GM21390 (cell line): ENCODE results near the gene CNTFR.
"Not testable (repeated sequence)": the region's sequence is repeated elsewhere in the genome, so short reads cannot be mapped to it uniquely, and the experiment has no call there.

ENCODE experiments used
- ATAC-seq: cut with Tn5 transposase; IDR thresholded peaks from one replicate; pipeline ENCODE4 v1.9.1; 2021; ENCODE audit not compliant: unreplicated experiment

CNTFR gene

DNA sequence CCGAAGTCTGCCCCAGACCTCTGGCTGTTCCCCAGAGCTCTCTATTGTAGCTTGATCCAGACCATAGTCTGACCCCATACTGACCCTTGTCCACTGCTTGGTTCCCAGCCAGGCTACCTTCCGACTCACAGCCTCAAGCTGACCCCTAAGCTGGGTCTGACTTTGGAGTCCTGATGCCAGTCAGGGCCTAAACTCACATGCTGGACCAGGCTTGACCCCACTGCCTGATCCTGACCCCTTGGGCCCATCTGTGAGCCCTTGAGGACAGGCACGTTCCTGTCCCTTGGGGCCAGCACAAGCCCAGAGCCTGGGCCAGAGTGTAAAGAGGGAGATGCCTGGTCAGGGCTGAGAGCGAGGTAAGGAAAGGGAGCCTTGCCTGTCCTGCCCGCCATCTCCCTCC, 34.0 kb downstream of the CNTFR start:
- no peak for ATAC-seq

DNA sequence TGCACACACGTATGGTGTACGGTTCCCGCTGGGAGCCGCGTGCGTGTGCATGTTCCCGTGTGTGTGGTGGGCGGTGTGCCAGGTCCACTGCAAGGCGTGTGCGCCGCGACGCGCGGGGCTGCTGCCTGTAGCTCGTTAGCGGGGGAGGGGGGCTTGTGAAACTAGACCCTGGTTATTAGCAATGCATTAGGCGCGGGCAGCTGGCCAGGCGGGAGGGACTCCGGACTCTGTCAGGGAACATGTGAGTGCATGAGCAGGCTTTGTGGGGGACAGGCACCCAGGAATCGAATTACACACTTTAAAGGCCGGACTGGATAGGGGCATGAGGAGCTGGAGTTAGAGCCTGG, 34.5 kb downstream of the CNTFR start:
- ATAC-seq: no peak

DNA sequence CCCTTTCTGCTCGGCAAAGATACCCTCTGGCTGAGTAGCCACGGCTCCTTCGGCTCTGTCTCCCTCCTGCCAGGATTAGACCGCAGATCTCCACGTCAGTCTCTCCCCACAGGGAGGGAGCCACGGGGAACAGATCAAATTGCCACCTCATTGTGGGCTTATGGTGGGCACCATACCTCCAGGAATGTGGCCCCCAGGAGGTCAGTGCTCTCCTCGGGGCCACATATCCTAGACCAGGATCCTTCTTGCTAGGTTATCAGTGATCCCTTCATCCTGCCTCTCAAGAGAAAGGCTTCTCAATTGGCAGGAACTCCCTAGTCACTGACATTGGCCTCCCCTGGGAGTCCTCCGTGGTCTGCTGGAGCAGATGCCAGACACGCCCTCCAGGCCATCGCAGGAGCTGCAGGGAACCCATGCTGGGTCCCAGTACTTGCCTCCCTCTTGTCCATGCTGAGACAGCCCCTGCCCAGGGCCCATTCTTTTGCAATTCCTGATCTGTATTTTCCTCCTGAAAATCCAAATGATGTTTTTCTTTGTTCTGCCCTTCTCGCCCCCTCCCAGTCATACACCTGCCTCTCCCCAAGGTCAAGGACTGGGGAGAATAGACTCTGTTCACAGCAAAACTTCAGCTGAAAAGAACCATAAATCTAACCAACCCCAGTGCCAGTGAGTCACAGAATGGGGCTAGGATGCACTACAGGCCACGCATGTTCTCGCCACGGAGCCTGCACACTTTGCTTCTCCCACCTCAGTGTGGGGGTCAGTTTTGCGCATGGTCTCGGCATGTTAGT, 35.1 kb downstream of the CNTFR start:
- ATAC-seq: no peak

DNA sequence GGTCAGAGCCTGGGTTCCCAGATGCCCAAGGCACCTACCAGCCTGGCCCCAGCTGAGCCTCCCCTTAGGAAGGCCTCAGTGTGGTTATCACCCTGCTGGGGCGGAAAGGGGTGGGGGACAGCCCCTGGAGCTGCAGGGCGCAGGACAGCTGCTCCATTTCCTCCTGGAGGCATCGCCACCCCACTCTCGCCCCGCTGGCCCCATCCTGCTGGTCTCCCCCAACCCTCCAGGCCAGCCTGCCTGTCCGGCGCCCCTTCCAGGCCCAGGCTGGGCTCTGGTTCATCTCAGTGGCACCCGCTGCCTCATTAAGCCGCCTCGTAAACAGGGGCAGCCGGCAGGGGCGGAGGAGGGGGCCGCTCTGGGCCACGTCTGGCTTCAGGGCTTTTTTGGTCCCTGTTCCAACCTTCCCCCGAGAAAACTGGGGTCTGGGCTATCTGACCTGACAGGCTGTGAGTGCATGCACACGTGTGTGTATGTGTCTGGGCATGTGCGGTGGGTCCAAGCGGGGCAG, 36.0 kb downstream of the CNTFR start:
- ATAC-seq: no peak

DNA sequence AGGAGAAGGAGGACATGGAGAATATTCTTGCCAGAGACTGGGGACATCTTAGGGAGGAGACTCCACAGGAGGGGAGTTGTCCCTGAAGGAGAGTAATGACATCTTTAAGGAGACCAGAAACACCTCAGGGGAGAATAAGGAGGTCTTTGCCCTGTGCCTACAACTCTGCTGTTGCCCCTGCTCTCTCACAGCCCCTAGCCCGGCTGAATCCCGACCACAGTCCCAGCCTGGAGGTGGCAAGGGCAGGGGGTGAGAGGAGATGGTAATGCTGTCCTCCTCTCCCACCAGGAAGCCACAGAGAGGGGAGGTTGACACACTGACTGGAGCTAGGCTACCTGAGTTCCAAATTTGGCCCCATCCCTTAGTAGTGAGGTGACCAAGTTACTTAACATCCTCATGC, 36.5 kb downstream of the CNTFR start:
- no peak for ATAC-seq

DNA sequence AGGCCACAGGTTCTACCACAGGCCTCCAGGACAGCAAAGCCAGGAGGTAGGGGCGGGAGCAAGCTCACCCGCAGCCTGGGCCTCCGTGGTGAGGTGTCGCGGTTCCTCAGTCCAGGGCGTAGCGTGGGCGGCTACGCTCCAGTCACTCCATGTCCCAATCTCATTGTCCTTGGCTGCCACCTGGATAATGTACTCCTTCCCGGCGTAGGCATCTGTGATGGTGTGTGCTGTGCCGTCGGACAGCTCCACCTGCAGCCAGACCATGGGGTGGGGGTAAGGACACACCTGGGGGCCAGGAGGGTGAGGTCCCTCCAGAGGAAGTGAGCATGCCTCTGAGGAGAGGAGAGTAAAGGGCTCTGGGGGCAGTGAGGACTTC, 36.9 kb downstream of the CNTFR start:
- no peak for ATAC-seq

DNA sequence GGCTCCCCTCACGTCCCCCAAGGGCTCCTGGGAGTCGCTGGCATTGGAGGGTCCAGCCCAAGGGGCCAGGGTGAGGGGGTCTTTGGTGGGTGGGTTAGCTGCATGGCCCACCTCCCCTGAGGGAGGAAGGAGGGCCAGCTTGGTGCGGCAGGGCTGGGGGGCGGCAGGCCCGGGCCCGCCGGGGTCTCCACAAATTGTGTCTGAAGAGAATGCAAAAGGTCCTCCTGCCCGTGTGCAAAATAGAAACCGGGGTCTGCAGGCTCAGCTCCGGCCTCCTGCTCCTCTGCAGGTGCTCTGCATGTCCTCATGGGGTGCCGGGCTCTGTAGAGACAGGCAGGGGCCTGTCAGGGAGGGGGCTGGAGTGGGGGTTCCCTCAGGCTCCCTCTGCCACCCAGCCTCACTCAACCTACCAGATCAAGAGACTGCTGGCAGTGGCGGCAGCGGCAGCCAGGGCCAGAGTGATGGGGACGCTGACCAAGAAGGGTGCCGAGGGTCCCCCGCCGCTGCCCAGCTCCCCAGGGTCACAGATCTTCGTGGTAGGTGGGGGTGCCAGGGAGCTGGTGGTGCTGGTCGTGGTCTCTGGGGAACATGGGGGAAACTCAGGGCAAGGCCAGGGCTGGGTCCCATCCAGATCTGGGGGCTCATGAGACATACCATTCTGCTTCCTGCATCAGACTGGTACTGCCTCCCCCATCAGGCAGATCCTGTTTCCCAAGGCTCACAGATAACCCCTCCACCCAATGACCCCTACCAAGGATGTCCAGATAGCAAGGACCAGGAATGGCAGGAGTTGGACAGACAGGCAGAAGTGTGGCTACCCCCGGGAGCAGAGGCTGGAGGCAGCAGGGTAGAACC, 37.5 kb downstream of the CNTFR start:
- no peak for ATAC-seq

DNA sequence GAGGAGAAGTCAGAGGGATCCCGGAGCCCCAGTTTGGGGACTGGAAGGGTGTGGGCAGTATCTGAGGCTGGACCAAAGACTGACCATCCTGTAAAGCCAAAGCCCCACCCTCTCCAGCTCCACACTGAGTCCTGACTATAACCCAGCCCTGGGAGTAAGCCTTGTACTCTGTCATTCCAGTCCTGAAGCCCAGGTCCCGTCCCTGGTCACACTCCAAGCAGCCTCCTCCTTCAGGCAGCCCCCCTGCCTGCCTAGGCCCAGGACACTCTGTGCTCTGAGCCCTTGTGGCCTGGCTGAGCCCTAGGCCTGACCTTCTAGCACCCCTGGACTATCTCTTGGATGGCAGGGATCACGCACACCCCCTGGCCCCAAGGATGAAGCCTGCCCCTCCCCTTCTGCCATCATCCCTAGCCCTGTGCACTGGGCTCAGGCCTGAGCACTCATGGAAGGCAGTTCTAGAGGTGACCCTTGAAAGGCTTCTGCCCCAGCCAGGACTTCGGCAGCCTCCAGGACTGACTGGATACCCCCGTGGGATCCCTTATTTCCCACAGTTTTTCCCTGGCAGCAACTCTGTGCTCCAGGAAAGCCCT, 38.7 kb downstream of the CNTFR start:
- ATAC-seq: no peak

DNA sequence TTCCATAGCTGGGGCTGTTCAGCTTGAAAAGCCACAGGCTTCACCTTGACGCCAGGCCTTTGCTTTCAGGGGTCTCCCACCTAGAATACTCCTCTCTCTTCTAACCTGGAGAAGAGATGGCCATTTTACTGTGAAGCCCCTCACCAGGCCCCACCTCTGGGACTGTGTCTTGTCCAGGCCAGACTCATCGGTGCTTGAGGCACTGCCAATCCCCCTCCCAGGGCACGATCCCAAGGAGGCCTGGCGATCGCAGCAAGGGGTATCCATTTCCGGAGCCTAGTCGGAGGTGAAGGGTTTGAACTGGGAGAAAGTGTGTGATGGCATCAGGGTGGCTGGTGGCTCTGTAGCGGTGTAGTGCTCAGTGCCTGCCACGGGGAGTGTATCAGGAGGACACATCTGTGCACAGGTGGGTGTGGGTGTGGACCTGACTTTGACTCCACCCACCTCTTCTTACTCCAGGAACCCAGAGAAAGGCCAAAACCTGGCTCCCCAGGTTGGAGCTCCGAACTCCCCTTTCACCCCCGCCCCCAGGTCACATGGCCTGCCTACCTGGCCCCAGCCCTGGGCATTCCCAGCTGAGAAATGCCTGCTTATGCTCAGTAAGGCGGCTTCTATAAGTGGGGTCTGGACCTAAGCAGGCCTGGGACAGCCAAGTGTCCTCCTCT, 39.4 kb downstream of the CNTFR start:
- no peak for ATAC-seq

DNA sequence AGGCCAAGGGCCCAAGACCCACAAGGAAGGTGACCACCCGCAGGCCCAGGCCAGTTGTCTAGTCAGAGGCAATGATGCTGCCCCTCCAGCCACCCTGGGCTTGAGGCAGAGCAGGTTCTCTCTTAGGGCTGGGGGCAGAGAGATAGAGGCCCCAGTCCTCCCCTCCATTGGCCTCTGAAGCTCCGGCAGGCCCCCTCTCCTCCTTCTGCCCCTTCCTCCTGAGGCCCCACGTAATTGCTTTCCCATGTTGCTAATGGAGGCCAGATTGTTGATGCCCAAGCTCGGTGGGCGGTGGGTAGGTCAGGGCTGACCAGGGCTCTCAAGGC, 40.2 kb downstream of the CNTFR start:
- ATAC-seq: no peak

DNA sequence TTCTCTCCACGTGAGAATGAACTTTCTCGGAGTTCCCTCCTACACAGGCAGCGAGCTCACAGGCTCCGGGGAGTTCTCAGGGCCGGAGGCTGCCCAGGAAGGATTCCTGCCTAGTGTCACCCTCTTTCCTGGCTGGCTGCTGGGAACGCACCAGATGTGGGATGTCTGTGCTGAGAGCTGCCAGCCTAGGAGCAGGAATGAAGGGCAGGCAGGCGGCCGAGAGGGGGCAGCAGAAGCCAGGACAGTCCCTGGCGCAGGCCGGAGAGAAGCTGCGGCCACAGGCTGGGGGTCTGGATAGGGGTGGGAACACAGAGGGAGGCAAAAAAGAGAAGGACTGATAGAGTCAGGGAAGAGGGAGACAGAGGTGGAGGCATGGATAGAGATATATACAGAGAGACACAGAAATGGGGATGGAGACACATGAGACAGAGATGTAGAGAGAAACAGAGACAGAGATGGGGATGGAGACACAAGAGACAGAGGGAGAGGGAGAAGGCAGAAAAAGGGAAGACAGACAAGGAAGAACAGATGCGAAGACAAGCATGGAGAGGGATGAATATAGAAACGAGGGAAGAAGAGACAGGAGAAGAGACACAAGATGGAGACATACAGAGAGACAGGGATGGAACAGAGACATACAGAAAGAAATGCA, 41.4 kb downstream of the CNTFR start:
- no peak for ATAC-seq

DNA sequence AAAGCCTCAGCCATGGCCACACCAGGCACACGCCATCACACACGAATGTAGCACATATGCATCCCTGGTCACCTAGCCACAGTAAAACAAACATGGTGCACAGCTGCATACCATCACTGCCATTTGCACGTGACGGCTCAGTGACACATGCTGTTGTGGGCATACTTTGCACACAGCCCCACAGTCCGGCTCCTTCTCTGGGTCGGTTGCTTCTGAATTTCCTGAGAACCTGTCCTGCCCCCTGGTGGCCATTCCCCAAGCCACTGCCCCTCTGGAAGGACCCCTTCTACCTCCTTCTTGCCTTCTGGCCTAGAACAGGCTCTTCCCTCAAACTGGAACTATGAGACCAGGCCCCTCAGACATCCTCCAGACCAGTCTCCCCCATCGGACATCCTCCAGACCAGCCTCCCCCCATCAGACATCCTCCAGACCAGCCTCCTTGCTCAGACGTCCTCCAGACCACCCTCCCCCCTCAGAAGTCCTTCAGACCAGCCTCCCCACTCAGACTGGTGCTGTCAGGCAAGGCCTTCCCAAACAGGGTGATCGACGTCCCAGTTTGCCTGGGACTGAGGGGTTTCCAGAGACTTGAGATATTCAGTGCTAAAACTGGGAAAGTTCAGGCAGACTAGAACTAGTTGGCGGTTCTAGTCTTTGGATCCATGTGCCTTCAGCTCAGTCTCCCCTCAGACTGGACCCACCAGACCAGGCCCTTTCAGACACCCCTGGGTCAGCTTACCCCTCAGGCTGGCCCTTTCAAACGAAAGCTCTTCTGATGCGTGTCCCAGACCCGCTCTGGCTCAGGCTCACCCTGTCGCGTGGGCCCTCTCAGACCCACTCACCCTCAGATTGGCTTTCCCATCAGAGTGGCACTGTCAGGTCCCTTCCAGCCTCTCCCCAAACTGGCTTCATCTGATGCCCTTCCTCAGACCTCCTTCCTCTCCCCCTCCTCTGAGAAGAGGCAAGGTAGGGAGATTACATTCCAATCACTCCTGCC, 42.4 kb downstream of the CNTFR start:
- no peak for ATAC-seq

DNA sequence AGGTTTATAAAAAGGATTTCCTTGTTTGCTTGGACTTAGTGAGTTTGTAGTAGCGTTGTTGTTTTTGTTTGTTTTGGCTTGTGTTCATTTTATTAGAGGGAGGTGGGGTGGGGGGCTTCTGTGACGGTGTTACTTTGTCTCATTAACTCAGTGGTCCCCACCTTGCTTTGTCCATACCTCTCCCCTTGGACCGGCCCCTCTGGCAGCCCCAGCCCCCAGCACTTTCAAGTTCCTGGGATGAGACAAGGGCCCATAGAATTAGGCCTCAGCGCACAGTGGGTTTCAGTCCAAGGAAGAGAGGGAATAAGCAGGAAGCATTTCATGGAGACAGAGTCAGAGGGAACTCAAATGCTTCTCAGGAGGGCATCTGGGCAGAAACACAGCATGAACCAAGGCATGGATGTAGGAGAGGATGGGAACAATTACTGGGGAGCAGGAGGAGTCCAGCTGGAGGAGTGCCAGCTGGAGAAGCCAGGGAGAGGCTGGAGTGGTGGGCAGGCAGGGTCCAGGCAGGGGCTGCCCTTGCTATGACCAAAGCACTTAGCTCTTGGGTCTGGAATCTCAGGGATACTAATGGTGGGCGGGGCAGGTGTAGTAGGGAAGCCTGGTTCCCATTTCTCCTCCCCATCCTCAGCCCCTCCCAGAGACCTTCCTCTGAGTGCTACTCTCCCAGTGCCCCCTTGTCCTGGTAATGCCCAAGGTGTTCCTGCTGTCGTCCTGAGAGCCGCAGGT, 43.3 kb downstream of the CNTFR start:
- ATAC-seq: no peak

DNA sequence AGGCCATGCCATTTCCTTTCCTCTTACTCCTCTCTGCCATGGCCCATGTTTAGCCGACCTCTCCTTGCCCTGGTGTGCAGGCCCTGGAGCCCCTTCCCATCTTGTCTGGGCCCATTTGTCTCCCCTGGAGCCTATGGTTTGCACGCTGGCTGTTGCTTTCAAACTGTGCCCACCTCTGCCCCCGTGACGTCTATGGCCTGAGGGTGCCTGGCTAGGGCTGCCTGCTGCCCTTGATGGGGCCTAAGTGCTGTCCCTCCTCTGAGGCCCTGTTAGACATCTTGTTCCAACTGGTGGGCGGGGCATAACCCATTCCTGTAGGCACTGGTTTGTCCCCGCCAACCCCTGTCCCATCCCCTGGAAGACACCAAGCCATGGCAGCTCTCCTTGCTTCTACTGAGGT, 44.0 kb downstream of the CNTFR start:
- no peak for ATAC-seq

DNA sequence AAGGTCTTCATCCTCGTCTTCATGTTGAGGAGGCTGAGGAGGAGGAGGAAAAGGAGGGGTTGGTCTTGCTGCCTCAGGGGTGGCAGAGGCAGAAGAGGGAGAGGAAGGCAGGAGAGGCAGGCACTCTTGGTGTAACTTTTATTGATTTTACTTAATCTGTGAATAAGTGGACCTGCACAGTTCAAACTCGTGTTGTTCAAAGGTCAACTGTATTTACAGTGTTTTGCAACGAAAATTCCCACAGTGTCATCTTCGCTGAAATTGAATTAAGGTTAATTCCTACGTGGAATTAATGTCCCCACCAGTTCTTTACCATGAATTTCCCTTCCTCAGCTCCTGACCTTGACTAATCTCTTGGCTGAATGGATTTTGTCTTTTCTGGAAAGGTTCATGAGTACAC, 45.5 kb downstream of the CNTFR start:
- no peak for ATAC-seq

DNA sequence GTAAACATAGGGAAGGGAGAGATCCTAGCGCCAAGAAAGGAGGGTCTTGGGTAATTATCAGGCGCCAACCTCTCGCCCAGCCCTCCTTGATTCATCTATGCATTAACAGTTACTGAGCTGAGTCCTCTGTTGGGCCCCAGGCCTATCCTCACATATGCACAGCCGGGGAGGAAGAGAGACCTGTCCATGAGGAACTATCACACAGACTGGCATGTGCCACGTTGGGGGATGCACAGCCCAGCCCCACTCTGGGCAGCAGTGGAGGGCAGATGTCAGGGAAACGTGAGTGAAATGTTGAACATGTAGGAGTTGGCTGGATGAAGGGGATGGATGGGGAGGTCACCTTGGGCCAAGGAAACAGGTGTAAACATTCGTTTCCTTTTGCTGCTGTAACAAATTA, 48.0 kb downstream of the CNTFR start:
- ATAC-seq: no peak

DNA sequence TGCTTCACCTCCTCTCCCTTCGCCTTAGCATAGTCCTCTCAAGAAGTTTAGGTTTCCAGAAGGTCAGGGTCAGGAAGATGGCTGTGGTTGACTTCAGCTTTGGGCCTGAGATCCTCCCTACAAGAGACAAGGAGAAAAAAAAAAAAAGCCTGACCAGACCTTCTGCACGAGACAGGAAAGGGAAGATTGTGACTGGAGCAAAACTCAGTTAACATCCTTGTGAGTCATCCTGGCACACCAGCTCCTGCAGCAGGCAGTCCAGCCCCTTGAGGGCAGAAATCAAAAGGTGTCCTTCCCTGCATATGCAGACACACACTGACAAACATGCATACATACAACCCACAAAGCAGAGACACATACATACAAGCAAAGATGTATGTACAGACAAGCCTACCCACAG, 48.7 kb downstream of the CNTFR start:
- ATAC-seq: no peak

DNA sequence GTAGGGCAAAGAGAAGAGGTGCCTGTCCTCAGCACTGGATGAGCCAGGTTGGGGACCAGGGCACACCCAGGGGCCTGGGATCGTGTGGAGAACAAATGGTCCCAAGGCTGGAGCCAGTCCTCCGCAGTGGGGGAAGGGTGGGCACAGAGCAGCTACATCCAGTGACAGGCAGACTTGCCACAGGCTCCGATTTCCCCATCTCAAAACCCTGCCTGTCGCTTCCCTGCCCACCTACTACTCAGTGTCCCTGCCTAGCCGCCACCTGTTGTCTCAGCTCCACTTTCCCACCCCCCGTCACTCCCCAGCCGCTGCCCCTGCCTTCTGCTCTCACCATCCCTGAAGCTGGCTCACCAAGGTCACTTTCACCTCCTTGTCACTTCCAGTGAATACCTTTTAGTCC, 52.8 kb downstream of the CNTFR start:
- ATAC-seq: no peak

DNA sequence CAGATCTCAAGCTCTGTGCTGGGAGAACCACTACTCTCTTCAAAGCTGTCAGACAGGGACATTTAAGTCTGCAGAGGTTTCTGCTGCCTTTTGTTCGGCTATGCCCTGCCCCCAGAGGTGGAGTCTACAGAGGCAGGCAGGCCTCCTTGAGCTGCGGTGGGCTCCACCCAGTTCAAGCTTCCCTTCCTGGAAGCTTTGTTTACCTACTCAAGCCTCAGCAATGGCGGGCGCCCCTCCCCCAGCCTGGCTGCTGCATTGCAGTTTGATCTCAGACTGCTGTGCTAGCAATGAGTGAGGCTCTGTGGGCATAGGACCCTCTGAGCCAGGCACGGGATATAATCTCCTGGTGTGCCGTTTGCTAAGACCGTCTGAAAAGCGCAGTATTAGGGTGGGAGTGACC, 57.5 kb downstream of the CNTFR start:
- not testable (repeated sequence) for ATAC-seq
